ENCODE results near the gene NLRP6. TPM values are rescaled to one million over a fixed set of nuclear protein-coding genes. Genes with fewer than 3 reads are reported as not detected.

Gene NLRP6
- total RNA-seq, 1 experiment from 2014 or later, result not detected

GRCh38 chr11:292211-293121, 14.3 kb downstream of the NLRP6 start:
- no peak overlapping the region for H3K18ac ChIP-seq (ENCODE audit: insufficient read length, low read depth, low read length)
- Mint-ChIP-seq H3K4me3 (no peak overlapping the region), H3K27ac (no peak overlapping the region), H3K36me3 (ENCODE audit: insufficient read depth in 1 of 3, low read depth in 3 of 3) (peaks cover 19 to 40% (median 23%) of the 10 kb centered on the region in 3 experiments), H3K27me3 (ENCODE audit: low read depth) (peaks cover 9% of the 10 kb centered on the region), H3K9me3 (no peaks in the 10 kb centered on the region), H3K4me1 (peaks cover 23 to 29% of the 10 kb centered on the region in 2 experiments)
- H3K9me3 ChIP-seq (ENCODE audit: control insufficient read depth, low read depth, low read length), result no peaks in the 10 kb centered on the region
- no peak for TF ChIP-seq CTCF (conservative IDR thresholded peaks at IDR 0.05)
- H2BK20ac ChIP-seq (ENCODE audit: low read depth, low read length, poor library complexity, severe bottlenecking), result no peak overlapping the region
- no peak overlapping the region for H3K4me2 ChIP-seq (ENCODE audit: insufficient read depth, insufficient read length, low read length)
- H3K27me3 ChIP-seq (ENCODE audit: insufficient read depth, low read length), result peaks cover 5% of the 10 kb centered on the region; the same call in 1 of the 2 replicates
- H3K23ac ChIP-seq (ENCODE audit: insufficient read length, low read depth, low read length), result no peak overlapping the region
- H3K56ac ChIP-seq (ENCODE audit: insufficient read length, low read depth, low read length), result no peak overlapping the region
- H2BK12ac ChIP-seq (ENCODE audit: insufficient read length, low read depth, low read length), result no peak overlapping the region
- H3K9ac ChIP-seq (ENCODE audit: extremely low read depth, insufficient read length, low read length), result no peak overlapping the region
- WGBS (ENCODE audit: extremely low coverage, insufficient read length, low lambda C conversion rate), result no CpG with 5 or more reads among the region's 29 CpGs
- H2BK120ac ChIP-seq (ENCODE audit: low read depth, low read length, poor library complexity, severe bottlenecking), result no peak overlapping the region
- H3K79me2 ChIP-seq (ENCODE audit: insufficient read depth, low read length), result no peaks in the 10 kb centered on the region
- no peak for DNase-seq
- H3K4me1 ChIP-seq (ENCODE audit: insufficient read depth, low read length), result no peaks in the 10 kb centered on the region
- H2AK5ac ChIP-seq (ENCODE audit: insufficient read length, low read length), result no peak overlapping the region
- no peak overlapping the region for H3K4ac ChIP-seq (ENCODE audit: low read depth, low read length)
- no peak overlapping the region for H4K8ac ChIP-seq (replicated peaks; ENCODE audit: insufficient read length, low read depth, low read length)
- no peak overlapping the region for H4K5ac ChIP-seq (ENCODE audit: insufficient read length, low read depth, low read length)
- H3K27ac ChIP-seq (ENCODE audit: insufficient read length, low read depth, low read length), result no peak overlapping the region
- no peak overlapping the region for H4K91ac ChIP-seq (ENCODE audit: insufficient read length, low read depth, low read length)
- no peak overlapping the region; the same call in 1 of the 2 replicates for H3K14ac ChIP-seq (ENCODE audit: insufficient read depth, low read length)
- H3K79me1 ChIP-seq (ENCODE audit: insufficient read depth, low read depth, low read length, poor library complexity, severe bottlenecking), result no peaks in the 10 kb centered on the region
- no peak overlapping the region for H2BK15ac ChIP-seq (ENCODE audit: low read depth, low read length)
- no peaks in the 10 kb centered on the region for H4K20me1 ChIP-seq (ENCODE audit: control insufficient read depth, insufficient read depth, insufficient read length)
- no peak overlapping the region for H2AFZ ChIP-seq (ENCODE audit: low read length)
- H3T11ph ChIP-seq (ENCODE audit: low read length), result no peak overlapping the region
- H2BK5ac ChIP-seq (ENCODE audit: insufficient read length, low read length), result no peak overlapping the region
- H3K23me2 ChIP-seq (ENCODE audit: insufficient read length, low read depth, low read length, poor library complexity, severe bottlenecking), result peaks cover 9% of the 10 kb centered on the region

Measured in H9 (cell line).